PC-9 (cell line): Measurements from ENCODE around the gene PDZRN4. TPM values are rescaled to one million over a fixed set of nuclear protein-coding genes. Genes with fewer than 3 reads are reported as not detected.

Experiments
- BruUV-seq: library from RNA; stranded (reverse); fragments of 400-500 nt; replicated peaks from 2 replicates; lab custom pipeline; 2021; lab: Mats Ljungman, UMichigan
- CTCF ChIA-PET: fragments of 300-600 bp; sonication (Branson Sonifier 250); formaldehyde crosslinking; loops from one replicate; lab custom pipeline; 2022; ENCODE audit warnings: antibody characterized with exemption; lab: Charles Lee
- POLR2A ChIA-PET: fragments of 300-600 bp; sonication (Branson Sonifier 250); formaldehyde crosslinking; loops from one replicate; lab custom pipeline; 2022; ENCODE audit warnings: antibody characterized with exemption; ENCODE audit not compliant: unreplicated experiment; lab: Charles Lee
- DNase-seq, 2 experiments: peaks; one replicate each; pipeline versions ENCODE4 v3.0.0 to v3.0.0-alpha.2; 2015 to 2022; ENCODE audit warnings: mixed read lengths in 1 of 2
- H2AFZ ChIP-seq: fragments of 200-600 bp; sonication (generic); 2 replicates; pipeline ENCODE4 v1.8.1; 2017; ENCODE audit warnings: antibody characterized with exemption
- H3F3A ChIP-seq: fragments of 200-600 bp; sonication (generic); 2 replicates; pipeline ENCODE4 v1.8.1; 2017; ENCODE audit warnings: antibody characterized with exemption, mild to moderate bottlenecking, low read depth; ENCODE audit not compliant: insufficient read depth
- H3K27ac ChIP-seq: fragments of 200-600 bp; sonication (generic); 2 replicates; pipeline ENCODE4 v1.6.1; 2016; ENCODE audit warnings: mixed run types
- H3K27me3 ChIP-seq: fragments of 200-600 bp; sonication (generic); 2 replicates; pipeline ENCODE4 v1.6.1; 2016; ENCODE audit warnings: low read depth, mixed run types; ENCODE audit not compliant: insufficient read depth
- H3K36me3 ChIP-seq: fragments of 200-600 bp; sonication (generic); 2 replicates; pipeline ENCODE4 v1.6.1; 2016; ENCODE audit warnings: low read depth, mixed run types
- H3K4me1 ChIP-seq: fragments of 200-600 bp; sonication (generic); replicated peaks from 2 replicates; pipeline ENCODE4 v1.6.1; 2016; ENCODE audit warnings: mixed run types; ENCODE audit not compliant: insufficient read depth
- H3K4me2 ChIP-seq: fragments of 200-600 bp; sonication (generic); 2 replicates; pipeline ENCODE4 v1.6.1; 2017; ENCODE audit warnings: mixed run types
- H3K4me3 ChIP-seq: fragments of 200-600 bp; sonication (generic); 2 replicates; pipeline ENCODE4 v1.6.1; 2016; ENCODE audit warnings: mixed run types
- H3K79me2 ChIP-seq: fragments of 200-600 bp; sonication (generic); 2 replicates; pipeline ENCODE4 v1.6.1; 2017; ENCODE audit warnings: low read depth, mixed run types
- H3K9me2 ChIP-seq: fragments of 200-600 bp; sonication (generic); 2 replicates; pipeline ENCODE4 v1.8.1; 2017; ENCODE audit warnings: mild to moderate bottlenecking; ENCODE audit not compliant: insufficient read depth
- H3K9me3 ChIP-seq: fragments of 200-600 bp; sonication (generic); 2 replicates; pipeline ENCODE4 v1.8.1; 2016; ENCODE audit warnings: low read depth; ENCODE audit not compliant: insufficient read depth
- H4K20me1 ChIP-seq: fragments of 200-600 bp; sonication (generic); 2 replicates; pipeline ENCODE4 v1.8.1; 2017; ENCODE audit not compliant: insufficient read depth
- EZH2 ChIP-seq: fragments of 200-600 bp; sonication (generic); IDR thresholded peaks from 2 replicates; pipeline ENCODE4 v1.8.0; 2017; ENCODE audit warnings: antibody characterized with exemption, low read depth
- intact Hi-C: fragments of 100-400 bp; cut with micrococcal nuclease; formaldehyde crosslinking; loops from one replicate; pipeline ENCODE4 v1.10.0; 2022; ENCODE audit not compliant: unreplicated experiment
- total RNA-seq: library from RNA; stranded (reverse); gene quantifications from 2 replicates; pipeline ENCODE4 v1.2.3, GENCODE V29; 2021
- TF ChIP-seq, protein P1 (sequence below): fragments of 200-600 bp; sonication (generic); conservative IDR thresholded peaks from 2 replicates; pipeline ENCODE4 v1.6.1; 2017; ENCODE audit warnings: mixed run types, antibody characterized with exemption, mild to moderate bottlenecking, moderate library complexity

The PDZRN4 gene
- total RNA-seq, 1 experiment from 2014 or later: not detected

DNA sequence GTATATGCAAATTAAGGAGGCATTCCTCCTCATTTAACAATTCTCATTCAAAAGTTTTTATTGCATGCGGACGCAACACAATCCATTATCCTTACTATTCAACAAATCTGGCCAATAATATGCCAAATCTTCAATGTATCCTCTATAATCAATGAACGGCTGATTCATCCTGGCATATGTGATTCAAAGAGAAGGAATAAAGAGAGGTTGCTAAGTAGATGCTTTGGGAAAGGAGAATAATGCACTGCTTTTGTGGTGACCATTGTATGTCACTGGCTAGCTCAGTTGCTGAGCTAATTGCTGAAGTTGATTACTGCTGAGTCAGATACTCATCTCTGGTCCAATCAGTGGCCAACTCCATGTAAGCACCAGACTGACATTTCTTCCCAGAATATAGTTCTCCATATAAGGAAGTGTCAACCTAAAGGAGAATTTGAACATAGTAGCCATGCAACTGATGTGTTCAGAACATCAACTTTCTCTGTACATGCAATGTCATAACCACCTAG is 148.0 kb downstream of the PDZRN4 start:
- H3K9me2 ChIP-seq: no peaks in the 10 kb centered on the region; the same call in 1 of the 2 replicates
- no peaks in the 10 kb centered on the region for H3K79me2 ChIP-seq
- no peak for DNase-seq
- H3F3A ChIP-seq: no peaks in the 10 kb centered on the region
- no peak overlapping the region for H3K27ac ChIP-seq
- no peaks in the 10 kb centered on the region for H3K36me3 ChIP-seq
- H3K9me3 ChIP-seq: no peaks in the 10 kb centered on the region
- POLR2A ChIA-PET: no interaction called here
- no peaks in the 10 kb centered on the region for H3K4me1 ChIP-seq
- TF ChIP-seq EZH2: no peak
- TF ChIP-seq, protein P1, sequence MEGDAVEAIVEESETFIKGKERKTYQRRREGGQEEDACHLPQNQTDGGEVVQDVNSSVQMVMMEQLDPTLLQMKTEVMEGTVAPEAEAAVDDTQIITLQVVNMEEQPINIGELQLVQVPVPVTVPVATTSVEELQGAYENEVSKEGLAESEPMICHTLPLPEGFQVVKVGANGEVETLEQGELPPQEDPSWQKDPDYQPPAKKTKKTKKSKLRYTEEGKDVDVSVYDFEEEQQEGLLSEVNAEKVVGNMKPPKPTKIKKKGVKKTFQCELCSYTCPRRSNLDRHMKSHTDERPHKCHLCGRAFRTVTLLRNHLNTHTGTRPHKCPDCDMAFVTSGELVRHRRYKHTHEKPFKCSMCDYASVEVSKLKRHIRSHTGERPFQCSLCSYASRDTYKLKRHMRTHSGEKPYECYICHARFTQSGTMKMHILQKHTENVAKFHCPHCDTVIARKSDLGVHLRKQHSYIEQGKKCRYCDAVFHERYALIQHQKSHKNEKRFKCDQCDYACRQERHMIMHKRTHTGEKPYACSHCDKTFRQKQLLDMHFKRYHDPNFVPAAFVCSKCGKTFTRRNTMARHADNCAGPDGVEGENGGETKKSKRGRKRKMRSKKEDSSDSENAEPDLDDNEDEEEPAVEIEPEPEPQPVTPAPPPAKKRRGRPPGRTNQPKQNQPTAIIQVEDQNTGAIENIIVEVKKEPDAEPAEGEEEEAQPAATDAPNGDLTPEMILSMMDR: no peak
- no peak overlapping the region for H3K4me3 ChIP-seq
- CTCF ChIA-PET: no interaction called here
- intact Hi-C loops: no loop called here
- H3K27me3 ChIP-seq: no peaks in the 10 kb centered on the region
- H4K20me1 ChIP-seq: no peaks in the 10 kb centered on the region
- no peak overlapping the region for H3K4me2 ChIP-seq
- BruUV-seq: no TSS peak
- no peak overlapping the region for H2AFZ ChIP-seq

DNA sequence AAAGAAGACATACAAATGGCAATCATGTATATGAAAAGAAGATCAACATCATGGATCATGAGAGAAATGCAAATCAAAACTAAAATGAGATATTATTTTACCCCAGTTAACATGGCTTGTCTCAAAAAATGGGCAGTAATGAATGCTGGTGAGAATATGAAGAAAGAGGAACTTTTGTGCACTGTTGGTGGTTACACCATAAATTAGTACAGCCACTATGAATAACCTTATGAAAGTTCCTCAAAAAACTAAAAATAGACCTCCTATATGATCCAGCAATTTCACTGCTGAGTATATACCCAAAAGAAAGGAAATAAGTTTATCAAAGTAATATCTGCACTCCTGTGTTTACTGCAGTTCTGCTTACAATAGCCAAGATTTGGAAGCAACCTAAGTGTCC is 151.7 kb downstream of the PDZRN4 start:
- Histone ChIP-seq H3K9me3 (no peaks in the 10 kb centered on the region), H3K4me3 (no peak overlapping the region), H3K4me1 (no peaks in the 10 kb centered on the region), H3K36me3 (no peaks in the 10 kb centered on the region), H3K27me3 (no peaks in the 10 kb centered on the region), H3K4me2 (no peak overlapping the region), H3K79me2 (no peaks in the 10 kb centered on the region), H3K9me2 (no peaks in the 10 kb centered on the region), H2AFZ (no peak overlapping the region), H3F3A (no peaks in the 10 kb centered on the region), H4K20me1 (no peaks in the 10 kb centered on the region), H3K27ac (no peak overlapping the region)
- intact Hi-C loops: no loop called here
- BruUV-seq: no TSS peak
- no peak for DNase-seq
- POLR2A ChIA-PET: no interaction called here
- CTCF ChIA-PET: no interaction called here
- no peak for TF ChIP-seq EZH2
- TF ChIP-seq, protein P1: no peak

DNA sequence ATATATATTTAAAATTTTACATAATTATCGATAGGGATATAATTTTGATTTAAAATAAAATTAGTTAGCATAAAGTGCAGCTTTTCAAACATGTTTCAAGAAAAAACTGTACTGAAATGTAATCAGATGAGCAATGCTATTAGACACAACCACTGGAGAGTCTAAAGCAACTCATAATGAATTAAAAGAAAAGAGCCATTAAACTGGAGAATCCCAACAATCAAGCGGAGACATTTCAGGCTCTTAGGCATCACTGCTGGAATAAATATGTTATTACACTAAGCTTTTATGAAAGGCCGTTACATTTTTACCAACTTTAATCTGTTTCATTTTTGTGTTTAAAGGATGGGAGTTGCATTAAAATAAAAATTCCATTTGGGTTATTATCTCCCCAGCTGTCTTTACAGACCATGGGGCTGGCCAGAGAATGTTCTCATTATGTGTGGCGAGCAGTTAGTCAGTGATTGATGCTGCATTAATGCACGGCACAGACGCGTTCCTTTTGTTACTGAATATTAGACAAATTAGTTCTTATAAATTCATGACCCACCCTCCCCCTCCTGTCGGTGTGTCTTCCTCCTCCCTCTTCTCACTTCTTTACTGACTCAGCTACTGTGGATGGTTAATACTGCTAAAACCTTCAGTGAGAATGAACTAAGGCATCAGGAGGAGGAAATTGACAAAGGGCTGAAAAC is 156.8 kb downstream of the PDZRN4 start:
- ChIA-PET CTCF (no interaction called here), POLR2A (no interaction called here)
- no peak overlapping the region for H2AFZ ChIP-seq
- no peak overlapping the region for H3K4me3 ChIP-seq
- no peaks in the 10 kb centered on the region for H3K4me1 ChIP-seq
- no peak for DNase-seq
- no peaks in the 10 kb centered on the region for H3F3A ChIP-seq
- H4K20me1 ChIP-seq: no peaks in the 10 kb centered on the region
- TF ChIP-seq EZH2: no peak
- TF ChIP-seq, protein P1: no peak
- no peaks in the 10 kb centered on the region for H3K36me3 ChIP-seq
- H3K9me2 ChIP-seq: no peaks in the 10 kb centered on the region
- no peaks in the 10 kb centered on the region for H3K9me3 ChIP-seq
- intact Hi-C loops: no loop called here
- H3K79me2 ChIP-seq: no peaks in the 10 kb centered on the region
- no peak overlapping the region for H3K27ac ChIP-seq
- no TSS peak for BruUV-seq
- H3K4me2 ChIP-seq: no peak overlapping the region
- H3K27me3 ChIP-seq: no peaks in the 10 kb centered on the region
